GM12878 (cell line): ENCODE results near the gene ADCK1. TPM values are rescaled to one million over a fixed set of nuclear protein-coding genes. Genes with fewer than 3 reads are reported as not detected.

Experiments
- ATAC-seq: fragments of 200-7000 bp; cut with Tn5 transposase; 3 replicates; pipeline ENCODE4 v1.9.1; 2020; ENCODE audit warnings: mild to moderate bottlenecking, moderate library complexity
- BruUV-seq: library from RNA; stranded (reverse); fragments of 400-500 nt; replicated peaks from 2 replicates; lab custom pipeline; 2021; lab: Mats Ljungman, UMichigan
- CTCF ChIA-PET: fragments of 300-600 bp; sonication (Branson Sonifier 250); formaldehyde crosslinking; extraction: SDS; loops from one replicate; lab custom pipeline; 2021; ENCODE audit warnings: inconsistent platforms; lab: Yijun Ruan, JAX
- POLR2A ChIA-PET: fragments of 350-600 bp; formaldehyde crosslinking; extraction: SDS; loops from one replicate; lab custom pipeline; 2021; ENCODE audit warnings: inconsistent platforms; lab: Charles Lee
- RAD21 ChIA-PET: fragments of 300-600 bp; sonication (Branson Sonifier 250); formaldehyde crosslinking; loops from one replicate; lab custom pipeline; 2023; ENCODE audit warnings: antibody characterized with exemption; ENCODE audit not compliant: unreplicated experiment; lab: Charles Lee
- SMC1A ChIA-PET: fragments of 300-600 bp; sonication (Branson Sonifier 250); formaldehyde crosslinking; loops from one replicate; lab custom pipeline; 2023; ENCODE audit not compliant: unreplicated experiment, uncharacterized antibody; lab: Charles Lee
- DNase-seq: peaks from one replicate; pipeline ENCODE4 v3.0.0-alpha.2; 2011; ENCODE audit warnings: low read depth, low spot score
- FAIRE-seq: peaks from 3 replicates; lab custom pipeline; 2011; peaks lifted over from hg19 to GRCh38; lab: Jason Lieb, UNC
- H2AFZ ChIP-seq: 2 replicates; pipeline ENCODE4 v1.6.0; 2011; ENCODE audit warnings: low read depth, low read length, control low read depth; ENCODE audit not compliant: control insufficient read depth
- H3K27ac ChIP-seq: 2 replicates; pipeline ENCODE4 v1.5.1; 2011; ENCODE audit warnings: control low read depth; ENCODE audit not compliant: control insufficient read depth, insufficient read depth
- H3K27me3 ChIP-seq, 2 experiments: replicated peaks in 1 of 2; 2 replicates each; pipeline versions ENCODE4 v1.6.0 to v1.6.1; 2011; ENCODE audit warnings: low read length in 1 of 2; ENCODE audit not compliant: control insufficient read depth in 2 of 2, insufficient read depth in 2 of 2
- H3K36me3 ChIP-seq, 2 experiments: 2 replicates each; pipeline ENCODE4 v1.5.1; 2011; ENCODE audit warnings: low read length in 1 of 2; ENCODE audit not compliant: control insufficient read depth in 2 of 2, insufficient read depth in 2 of 2
- H3K4me1 ChIP-seq: 2 replicates; pipeline ENCODE4 v1.6.1; 2011; ENCODE audit warnings: mild to moderate bottlenecking, low read length, moderate library complexity, mixed read lengths; ENCODE audit not compliant: control insufficient read depth, insufficient read depth
- H3K4me2 ChIP-seq: 2 replicates; pipeline ENCODE4 v1.6.0; 2011; ENCODE audit warnings: control low read depth; ENCODE audit not compliant: control insufficient read depth, insufficient read depth
- H3K4me3 ChIP-seq: fragments of 200-600 bp; sonication (generic); 2 replicates; pipeline ENCODE4 v1.5.1; 2016
- H3K79me2 ChIP-seq: 2 replicates; pipeline ENCODE4 v1.6.0; 2011; ENCODE audit warnings: low read length; ENCODE audit not compliant: control insufficient read depth, insufficient read depth
- H3K9ac ChIP-seq: 2 replicates; pipeline ENCODE4 v1.8.0; 2011; ENCODE audit warnings: low read length, control low read depth, mixed read lengths; ENCODE audit not compliant: control insufficient read depth, insufficient read depth
- H3K9me3 ChIP-seq: replicated peaks from 3 replicates; pipeline ENCODE4 v1.5.1; 2011; ENCODE audit warnings: mild to moderate bottlenecking, low read length; ENCODE audit not compliant: control insufficient read depth, insufficient read depth
- H4K20me1 ChIP-seq: 2 replicates; pipeline ENCODE4 v1.6.0; 2011; ENCODE audit not compliant: control insufficient read depth, insufficient read depth
- CHD1 ChIP-seq: IDR thresholded peaks from 2 replicates; pipeline ENCODE4 v1.6.1; 2012; ENCODE audit warnings: low read depth, low read length, improper control_type of control experiment
- ESRRA ChIP-seq: IDR thresholded peaks from 2 replicates; pipeline ENCODE4 v1.6.1; 2012; ENCODE audit warnings: mild to moderate bottlenecking, low read length, improper control_type of control experiment
- FOS ChIP-seq: IDR thresholded peaks from 3 replicates; pipeline ENCODE4 v1.6.1; 2011; ENCODE audit warnings: borderline replicate concordance; ENCODE audit not compliant: insufficient read length; ENCODE audit errors: extremely low read depth
- HCFC1 ChIP-seq: fragments of 150-350 bp; IDR thresholded peaks from 2 replicates; pipeline ENCODE4 v1.6.1; 2014; ENCODE audit warnings: low read length
- IKZF1 ChIP-seq: fragments of 450-650 bp; conservative IDR thresholded peaks from 2 replicates; pipeline ENCODE4 v1.6.1; 2017; ENCODE audit warnings: antibody characterized with exemption, mild to moderate bottlenecking
- JUNB ChIP-seq: IDR thresholded peaks from 2 replicates; pipeline ENCODE4 v1.6.1; 2016; ENCODE audit warnings: antibody characterized with exemption, mild to moderate bottlenecking
- MTA3 ChIP-seq: IDR thresholded peaks from 2 replicates; pipeline ENCODE4 v1.6.1; 2012; ENCODE audit warnings: low read length, inconsistent platforms, borderline replicate concordance
- MXI1 ChIP-seq: fragments of 150-350 bp; IDR thresholded peaks from 2 replicates; pipeline ENCODE4 v1.6.1; 2011; ENCODE audit warnings: low read depth, mild to moderate bottlenecking, inconsistent platforms, low read length, improper control_type of control experiment
- NFIC ChIP-seq: IDR thresholded peaks from 2 replicates; pipeline ENCODE4 v1.6.1; 2012; ENCODE audit warnings: low read depth, mild to moderate bottlenecking, inconsistent platforms, low read length, moderate library complexity
- NR2C1 ChIP-seq: fragments of 450-650 bp; IDR thresholded peaks from 2 replicates; pipeline ENCODE4 v1.6.1; 2017; ENCODE audit warnings: antibody characterized with exemption, mild to moderate bottlenecking, moderate library complexity
- RB1 ChIP-seq: fragments of 450-650 bp; formaldehyde crosslinking; IDR thresholded peaks from 2 replicates; pipeline ENCODE4 v1.6.1; 2017; ENCODE audit warnings: mild to moderate bottlenecking, borderline replicate concordance
- SUPT20H ChIP-seq: IDR thresholded peaks from 2 replicates; pipeline ENCODE4 v1.6.1; 2011; ENCODE audit warnings: low read depth, mild to moderate bottlenecking, low read length, moderate library complexity, borderline replicate concordance; ENCODE audit not compliant: control insufficient read depth
- TAF1 ChIP-seq: IDR thresholded peaks from 2 replicates; pipeline ENCODE4 v1.6.1; 2011; ENCODE audit warnings: mild to moderate bottlenecking, low read depth, low read length, borderline replicate concordance
- WGBS: methylation state at CpG from one replicate; pipeline ENCODE4 v1.1.6; 2016; ENCODE audit warnings: low lambda C conversion rate; ENCODE audit not compliant: insufficient replicate concordance, insufficient coverage; ENCODE audit errors: missing lambda C conversion rate; 5-methylcytosine and 5-hydroxymethylcytosine counted together
- in situ Hi-C: fragments of 300-500 bp; cut with MboI; formaldehyde crosslinking; loops from 9 replicates; pipeline ENCODE4 v1.14.3; 2018; ENCODE audit warnings: mixed read lengths
- intact Hi-C: fragments of 100-400 bp; cut with micrococcal nuclease; formaldehyde crosslinking; loops from one replicate; pipeline ENCODE4 v1.14.2; 2022; ENCODE audit not compliant: unreplicated experiment
- polyA plus RNA-seq, 11 experiments: library from polyadenylated mRNA; depleted of rRNA in 4 of 11; unstranded in 6 of 11; stranded (reverse) in 5 of 11; fragments of >200 nt; fragmentation: Nextera tagmentation in 4 of 11; fragmentation: Illumina TruSeq in 1 of 11; extraction: Ambion mirVana in 4 of 11; extraction: Trizol in 1 of 11; gene quantifications; 1 replicate in 1 of 11; 2 replicates in 10 of 11; pipeline versions ENCODE4 v1.2.1 to v1.2.3, GENCODE V29; 2011 to 2016; ENCODE audit warnings: inconsistent platforms in 2 of 11, missing spikeins in 2 of 11, low read depth in 1 of 11
- total RNA-seq, 4 experiments: library from RNA; depleted of rRNA in 3 of 4; stranded (reverse); fragments of >200 nt in 3 of 4; fragmentation: Illumina TruSeq in 1 of 4; extraction: Trizol in 1 of 4; gene quantifications; 2 replicates each; pipeline versions ENCODE4 v1.2.1 to v1.2.3, GENCODE V29; 2013 to 2021
- TF ChIP-seq, protein P1 (sequence below): fragments of 450-650 bp; IDR thresholded peaks from 2 replicates; pipeline ENCODE4 v1.6.1; 2018; ENCODE audit warnings: mild to moderate bottlenecking, low read depth, moderate library complexity; ENCODE audit not compliant: partially characterized antibody

The ADCK1 gene
- total and polyA plus RNA-seq, 10 of the 15 experiments (the other 5 are each of a cell fraction or from before 2014, with no cell fraction given): 3.3 to 8.5 (median 5.1) TPM

DNA sequence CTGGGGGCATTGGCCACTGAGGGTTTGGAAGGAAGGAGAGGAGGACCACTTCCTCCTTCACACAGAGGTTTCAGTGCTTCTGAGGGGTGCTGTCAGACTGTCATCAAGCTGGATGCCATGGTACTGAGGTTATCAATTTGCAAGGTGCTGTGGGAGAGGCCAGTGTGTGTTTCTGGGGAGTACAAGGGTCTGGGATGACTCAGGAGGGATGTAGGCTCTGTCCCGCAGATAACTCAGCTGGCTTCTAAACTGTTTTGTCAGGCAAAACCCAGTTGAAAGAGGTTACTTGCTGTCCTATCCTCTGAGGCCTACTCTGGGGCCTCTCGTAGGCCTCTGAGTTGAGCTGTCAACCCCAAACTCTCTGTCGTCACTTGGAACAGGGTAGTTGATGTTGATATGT, 22.8 kb downstream of the ADCK1 start:
- Histone ChIP-seq H3K36me3 (no peaks in the 10 kb centered on the region; a peak in 2 of 4 replicates), H3K9ac (no peak overlapping the region), H3K79me2 (no peaks in the 10 kb centered on the region), H3K9me3 (no peaks in the 10 kb centered on the region), H4K20me1 (no peaks in the 10 kb centered on the region), H3K4me1 (no peaks in the 10 kb centered on the region), H3K4me3 (no peak overlapping the region), H2AFZ (no peak overlapping the region), H3K27me3 (no peaks in the 10 kb centered on the region), H3K27ac (no peak overlapping the region), H3K4me2 (no peak overlapping the region)
- ATAC-seq (no peak), FAIRE-seq (no peak), DNase-seq (no peak)
- in situ Hi-C loops (no loop called here), intact Hi-C loops (no loop called here)
- 97% methylated on average over 3 of the region's 3 CpGs for WGBS
- CTCF ChIA-PET: no interaction called here
- POLR2A ChIA-PET: no interaction called here
- RAD21 ChIA-PET: no interaction called here
- SMC1A ChIA-PET: interaction anchor here (1.4 kb wide), 1 partner anchor 9 kb away, joined by 3 read pairs; no protein-coding TSS in a partner anchor
- BruUV-seq: no TSS peak
- TF ChIP-seq CHD1: no peak
- TF ChIP-seq, protein P1, sequence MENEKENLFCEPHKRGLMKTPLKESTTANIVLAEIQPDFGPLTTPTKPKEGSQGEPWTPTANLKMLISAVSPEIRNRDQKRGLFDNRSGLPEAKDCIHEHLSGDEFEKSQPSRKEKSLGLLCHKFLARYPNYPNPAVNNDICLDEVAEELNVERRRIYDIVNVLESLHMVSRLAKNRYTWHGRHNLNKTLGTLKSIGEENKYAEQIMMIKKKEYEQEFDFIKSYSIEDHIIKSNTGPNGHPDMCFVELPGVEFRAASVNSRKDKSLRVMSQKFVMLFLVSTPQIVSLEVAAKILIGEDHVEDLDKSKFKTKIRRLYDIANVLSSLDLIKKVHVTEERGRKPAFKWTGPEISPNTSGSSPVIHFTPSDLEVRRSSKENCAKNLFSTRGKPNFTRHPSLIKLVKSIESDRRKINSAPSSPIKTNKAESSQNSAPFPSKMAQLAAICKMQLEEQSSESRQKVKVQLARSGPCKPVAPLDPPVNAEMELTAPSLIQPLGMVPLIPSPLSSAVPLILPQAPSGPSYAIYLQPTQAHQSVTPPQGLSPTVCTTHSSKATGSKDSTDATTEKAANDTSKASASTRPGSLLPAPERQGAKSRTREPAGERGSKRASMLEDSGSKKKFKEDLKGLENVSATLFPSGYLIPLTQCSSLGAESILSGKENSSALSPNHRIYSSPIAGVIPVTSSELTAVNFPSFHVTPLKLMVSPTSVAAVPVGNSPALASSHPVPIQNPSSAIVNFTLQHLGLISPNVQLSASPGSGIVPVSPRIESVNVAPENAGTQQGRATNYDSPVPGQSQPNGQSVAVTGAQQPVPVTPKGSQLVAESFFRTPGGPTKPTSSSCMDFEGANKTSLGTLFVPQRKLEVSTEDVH: no peak
- TF ChIP-seq RB1: no peak

DNA sequence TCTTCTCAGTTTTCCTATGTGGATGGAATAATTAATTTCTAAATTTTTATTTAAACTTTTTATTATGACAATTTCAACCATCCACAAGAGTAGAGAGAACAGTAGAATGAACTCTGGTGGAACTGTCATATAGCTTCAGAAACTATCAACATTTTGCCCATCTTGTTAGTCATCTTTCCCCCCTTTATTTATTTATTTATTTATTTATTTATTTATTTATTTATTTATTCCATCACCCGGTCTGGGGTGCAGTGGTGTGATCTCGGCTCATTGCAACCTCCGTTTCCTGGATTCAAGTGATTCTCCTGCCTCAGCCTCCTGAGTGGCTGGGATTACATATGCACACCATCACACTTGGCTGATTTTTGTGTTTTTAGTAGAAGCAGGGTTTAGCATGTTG, 23.5 kb downstream of the ADCK1 start:
- FAIRE-seq (no peak), ATAC-seq (no peak), DNase-seq (no peak)
- ChIA-PET RAD21 (no interaction called here), POLR2A (no interaction called here), SMC1A (interaction anchor here (1.4 kb wide), 1 partner anchor 8 kb away, joined by 3 read pairs; no protein-coding TSS in a partner anchor), CTCF (no interaction called here)
- intact Hi-C loops: no loop called here
- Histone ChIP-seq H3K9me3 (no peaks in the 10 kb centered on the region), H3K4me3 (no peak overlapping the region), H3K4me2 (no peak overlapping the region), H2AFZ (no peak overlapping the region), H4K20me1 (no peaks in the 10 kb centered on the region), H3K79me2 (no peaks in the 10 kb centered on the region), H3K4me1 (no peaks in the 10 kb centered on the region), H3K9ac (no peak overlapping the region), H3K36me3 (no peaks in the 10 kb centered on the region; a peak in 2 of 4 replicates), H3K27ac (no peak overlapping the region), H3K27me3 (no peaks in the 10 kb centered on the region)
- TF ChIP-seq MXI1: no peak
- no peak for TF ChIP-seq JUNB
- TF ChIP-seq MTA3: no peak
- TF ChIP-seq HCFC1: no peak
- no peak for TF ChIP-seq NR2C1
- no peak for TF ChIP-seq NFIC
- no peak for TF ChIP-seq IKZF1
- no peak for TF ChIP-seq SUPT20H
- no peak for TF ChIP-seq ESRRA
- no peak for TF ChIP-seq TAF1
- no peak for TF ChIP-seq RB1
- no peak for TF ChIP-seq FOS
- WGBS: 86% methylated on average over 3 of the region's 3 CpGs
- no TSS peak for BruUV-seq
- in situ Hi-C loops: no loop called here
